HFF-Myc (cell line): ENCODE results near the gene TGM4.

Experiments used
- DNase-seq: peaks from one replicate; pipeline ENCODE4 v3.0.0-alpha.2; 2011; ENCODE audit warnings: low read depth; ENCODE audit errors: extremely low read depth
- H3K4me3 ChIP-seq: replicated peaks from 2 replicates; pipeline ENCODE4 v1.5.1; 2011; ENCODE audit warnings: low read depth, mild to moderate bottlenecking, control low read depth, low read length
- TF ChIP-seq, protein P1 (sequence below): IDR thresholded peaks from 2 replicates; pipeline ENCODE4 v1.5.1; 2012; ENCODE audit warnings: mild to moderate bottlenecking, low read depth, low read length, control low read depth; ENCODE audit errors: missing control alignments

TGM4 gene

DNA sequence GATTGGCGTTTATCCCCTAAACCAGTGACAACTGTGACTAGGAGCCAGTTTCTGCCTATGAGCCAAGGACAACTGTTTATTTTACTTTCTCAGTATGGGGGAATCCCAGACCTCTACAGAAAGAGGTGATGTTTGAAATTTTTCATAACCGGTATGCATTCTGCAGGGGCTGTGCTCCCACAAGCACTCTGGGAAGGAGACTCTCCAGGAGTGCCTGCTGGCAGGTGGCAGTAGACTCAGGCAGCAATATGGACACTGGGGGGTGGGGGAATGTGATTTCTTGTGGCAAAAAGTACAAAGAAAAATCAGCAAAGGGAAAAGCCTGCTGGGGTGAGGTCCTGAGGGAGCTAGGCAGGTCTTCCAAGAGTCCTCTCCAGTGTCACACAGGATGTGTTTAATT lies 5.9 kb downstream of the TGM4 start:
- H3K4me3 ChIP-seq: no peak overlapping the region
- no peak for DNase-seq
- TF ChIP-seq, protein P1, sequence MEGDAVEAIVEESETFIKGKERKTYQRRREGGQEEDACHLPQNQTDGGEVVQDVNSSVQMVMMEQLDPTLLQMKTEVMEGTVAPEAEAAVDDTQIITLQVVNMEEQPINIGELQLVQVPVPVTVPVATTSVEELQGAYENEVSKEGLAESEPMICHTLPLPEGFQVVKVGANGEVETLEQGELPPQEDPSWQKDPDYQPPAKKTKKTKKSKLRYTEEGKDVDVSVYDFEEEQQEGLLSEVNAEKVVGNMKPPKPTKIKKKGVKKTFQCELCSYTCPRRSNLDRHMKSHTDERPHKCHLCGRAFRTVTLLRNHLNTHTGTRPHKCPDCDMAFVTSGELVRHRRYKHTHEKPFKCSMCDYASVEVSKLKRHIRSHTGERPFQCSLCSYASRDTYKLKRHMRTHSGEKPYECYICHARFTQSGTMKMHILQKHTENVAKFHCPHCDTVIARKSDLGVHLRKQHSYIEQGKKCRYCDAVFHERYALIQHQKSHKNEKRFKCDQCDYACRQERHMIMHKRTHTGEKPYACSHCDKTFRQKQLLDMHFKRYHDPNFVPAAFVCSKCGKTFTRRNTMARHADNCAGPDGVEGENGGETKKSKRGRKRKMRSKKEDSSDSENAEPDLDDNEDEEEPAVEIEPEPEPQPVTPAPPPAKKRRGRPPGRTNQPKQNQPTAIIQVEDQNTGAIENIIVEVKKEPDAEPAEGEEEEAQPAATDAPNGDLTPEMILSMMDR: no peak

DNA sequence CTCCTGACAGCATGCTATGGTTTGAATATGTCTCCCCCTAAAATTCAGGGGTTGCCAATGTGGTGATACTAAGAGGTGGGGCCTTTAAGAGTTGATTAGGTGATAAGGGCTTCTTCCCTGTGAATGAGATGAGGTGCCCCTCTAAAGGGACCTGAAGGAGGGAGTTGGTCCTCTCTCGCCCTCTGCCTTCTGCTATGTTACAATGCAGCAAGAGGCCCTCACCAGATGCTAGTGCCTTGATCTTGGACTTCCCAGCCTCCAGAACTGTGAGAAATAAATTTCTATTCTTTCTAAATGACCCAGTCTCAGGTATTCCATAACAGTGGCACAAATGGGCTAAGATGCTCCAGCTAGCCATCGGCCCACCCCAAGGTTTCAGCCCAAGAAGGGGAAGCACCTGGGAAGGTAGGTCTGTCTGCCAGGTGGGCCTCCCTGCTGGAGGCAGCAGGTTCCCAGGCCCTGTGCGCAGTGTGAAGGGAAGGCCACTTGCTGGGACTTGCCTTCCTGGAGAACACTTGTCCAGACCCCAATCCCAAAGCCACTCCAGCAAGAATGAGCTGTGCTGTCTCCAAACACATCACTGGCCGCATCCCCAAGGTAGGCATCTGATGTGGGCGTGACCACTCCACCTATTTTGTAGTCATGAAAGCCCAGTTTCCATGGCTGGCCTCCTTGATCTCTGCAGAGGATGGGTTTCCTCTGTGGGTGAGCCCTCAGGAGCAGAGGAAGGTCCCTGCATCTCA lies 9.0 kb downstream of the TGM4 start:
- TF ChIP-seq, protein P1: no peak
- DNase-seq: no peak
- no peak overlapping the region for H3K4me3 ChIP-seq

DNA sequence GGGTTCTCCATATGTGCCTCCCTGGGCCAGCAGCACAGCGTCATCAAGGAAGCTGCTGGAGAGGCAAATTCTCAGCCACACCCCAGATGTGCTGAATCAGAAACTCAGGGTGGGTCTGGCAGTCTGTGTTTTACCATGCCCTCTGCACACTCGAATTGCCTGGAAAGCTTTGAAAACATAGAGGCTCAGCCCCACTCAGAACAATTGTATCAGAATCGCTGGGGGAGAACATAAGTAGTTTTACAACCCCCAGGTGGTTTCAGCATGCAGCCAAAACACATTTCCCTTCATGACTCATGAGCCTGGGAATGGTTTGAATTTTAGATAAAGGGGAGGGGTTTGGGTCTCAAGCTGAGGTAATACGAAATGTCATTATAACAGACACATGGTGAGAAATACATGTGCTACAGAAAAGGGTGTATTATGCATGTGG lies 9.6 kb downstream of the TGM4 start:
- TF ChIP-seq, protein P1: no peak
- DNase-seq: peak; percentile 97
- H3K4me3 ChIP-seq: no peak overlapping the region

DNA sequence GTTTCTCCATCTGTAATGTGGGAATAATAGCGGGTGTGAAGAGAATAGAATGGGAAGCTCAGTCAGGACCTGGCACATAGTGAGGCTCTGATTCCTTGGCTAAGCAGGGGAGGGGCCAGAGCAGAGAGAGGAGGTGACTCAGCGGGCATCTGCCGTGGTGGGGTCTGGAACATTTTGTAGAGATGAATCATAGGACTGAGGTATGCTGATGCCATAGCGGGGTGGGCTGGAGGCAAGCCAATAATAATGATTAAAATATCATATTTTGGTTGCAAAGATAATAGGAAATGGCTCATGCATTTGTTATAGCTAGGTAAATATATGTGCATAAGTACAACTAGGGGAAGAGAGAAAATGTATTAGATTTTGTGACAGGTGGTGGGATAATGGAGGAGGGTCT lies 11.2 kb downstream of the TGM4 start:
- H3K4me3 ChIP-seq: no peak overlapping the region
- peak; percentile 88 for DNase-seq
- TF ChIP-seq, protein P1: no peak

DNA sequence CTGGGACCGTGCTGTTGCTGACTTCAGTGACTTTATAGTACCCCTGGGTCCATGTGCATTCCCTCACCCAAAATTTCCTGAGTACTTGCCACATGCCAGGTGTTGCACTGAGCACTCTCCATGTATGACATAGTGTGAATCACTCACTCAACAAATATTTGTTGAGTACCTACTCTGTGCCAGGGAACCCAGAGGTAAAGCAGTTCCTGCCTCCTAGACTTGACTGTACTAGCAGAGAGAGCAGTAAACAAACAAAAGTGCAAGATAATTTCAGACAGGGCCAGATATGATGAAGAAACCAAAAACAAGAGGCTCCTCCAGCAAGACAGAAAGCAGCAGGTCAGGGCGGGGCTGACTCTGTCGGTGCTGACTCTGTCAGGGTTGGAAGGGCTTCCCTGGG lies 12.2 kb downstream of the TGM4 start:
- TF ChIP-seq, protein P1: no peak
- no peak overlapping the region for H3K4me3 ChIP-seq
- no peak for DNase-seq

DNA sequence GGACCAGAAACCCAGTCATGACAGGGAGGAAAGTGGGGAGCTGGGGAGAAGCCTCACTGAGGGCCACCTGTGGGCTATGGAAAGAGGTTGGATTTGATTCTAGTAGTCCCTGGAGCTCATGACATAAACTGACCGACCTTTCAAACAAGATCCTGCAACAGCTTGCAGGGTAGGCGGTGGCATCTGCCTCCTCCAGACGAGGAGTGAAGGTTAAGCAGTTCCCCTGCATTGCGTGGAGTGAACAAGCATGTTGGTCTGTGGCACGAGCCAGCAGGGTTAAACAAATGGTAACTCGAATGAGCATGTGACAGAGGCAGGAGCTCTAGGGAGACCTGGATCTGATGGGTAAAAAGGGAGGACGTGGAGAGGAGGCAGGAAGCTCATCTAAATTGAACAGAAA lies 12.7 kb downstream of the TGM4 start:
- no peak for DNase-seq
- no peak overlapping the region for H3K4me3 ChIP-seq
- TF ChIP-seq, protein P1: no peak

DNA sequence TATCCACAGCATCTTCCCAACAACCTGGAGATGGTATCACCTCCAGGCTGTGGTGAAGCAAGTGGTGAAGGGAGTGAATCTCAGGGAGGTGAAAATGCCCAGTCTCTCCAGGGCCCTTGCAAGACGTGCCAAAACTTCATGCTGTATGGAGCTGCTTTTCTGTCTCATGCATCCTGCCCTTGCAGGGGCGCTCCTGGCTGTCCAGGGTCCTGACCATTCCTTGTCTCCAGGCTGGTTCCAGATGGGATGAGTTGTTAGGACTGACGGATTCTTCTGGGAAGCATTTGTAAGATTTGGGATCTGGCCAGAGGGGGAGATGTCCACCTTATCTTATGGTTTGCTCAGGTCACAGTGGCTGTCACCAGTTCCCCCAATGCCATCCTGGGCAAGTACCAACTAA lies 15.8 kb downstream of the TGM4 start:
- no peak for DNase-seq
- TF ChIP-seq, protein P1: no peak
- no peak overlapping the region for H3K4me3 ChIP-seq
